ENCODE results near the gene ADAT3.

Gene ADAT3

DNA sequence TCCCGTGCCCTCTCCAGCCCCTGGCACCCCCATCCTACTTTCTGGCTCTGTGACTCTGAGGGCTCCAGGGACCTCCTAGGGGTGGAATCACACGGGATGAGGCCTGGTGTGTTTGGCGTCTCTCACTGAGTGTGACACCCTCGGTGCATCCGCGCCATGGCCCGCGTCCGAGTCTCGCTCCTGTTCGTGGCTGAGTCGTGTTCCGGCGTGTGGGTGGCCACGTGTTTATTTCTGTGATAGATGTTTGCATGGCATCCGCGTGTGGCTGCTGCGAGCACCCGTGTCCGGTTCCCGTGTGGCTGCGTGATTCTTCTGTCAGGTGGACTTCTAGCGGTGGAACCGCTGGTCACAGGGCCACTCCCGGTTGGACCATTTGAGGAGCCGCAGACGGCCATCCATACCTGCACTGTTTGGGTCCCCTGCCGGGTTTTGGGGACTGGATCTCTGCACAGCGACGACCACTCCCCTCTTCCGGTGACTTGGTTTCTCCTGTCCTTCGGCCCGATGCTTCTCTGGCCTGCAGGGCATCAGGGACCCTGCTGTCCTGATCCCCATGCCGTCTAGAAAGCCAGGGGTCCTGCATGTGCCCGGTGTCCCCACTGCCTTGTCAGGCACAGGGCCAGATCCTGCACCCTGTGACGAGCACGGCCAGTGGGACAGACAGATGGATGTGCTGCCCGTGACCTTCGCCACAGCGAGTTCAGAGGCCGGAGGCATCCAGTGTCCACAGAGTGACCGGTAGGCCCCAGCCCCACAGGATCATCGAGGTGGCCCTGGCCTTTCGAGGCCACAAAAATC lies 44.3 kb downstream of the ADAT3 start:
- TF ChIP-seq, protein P1, sequence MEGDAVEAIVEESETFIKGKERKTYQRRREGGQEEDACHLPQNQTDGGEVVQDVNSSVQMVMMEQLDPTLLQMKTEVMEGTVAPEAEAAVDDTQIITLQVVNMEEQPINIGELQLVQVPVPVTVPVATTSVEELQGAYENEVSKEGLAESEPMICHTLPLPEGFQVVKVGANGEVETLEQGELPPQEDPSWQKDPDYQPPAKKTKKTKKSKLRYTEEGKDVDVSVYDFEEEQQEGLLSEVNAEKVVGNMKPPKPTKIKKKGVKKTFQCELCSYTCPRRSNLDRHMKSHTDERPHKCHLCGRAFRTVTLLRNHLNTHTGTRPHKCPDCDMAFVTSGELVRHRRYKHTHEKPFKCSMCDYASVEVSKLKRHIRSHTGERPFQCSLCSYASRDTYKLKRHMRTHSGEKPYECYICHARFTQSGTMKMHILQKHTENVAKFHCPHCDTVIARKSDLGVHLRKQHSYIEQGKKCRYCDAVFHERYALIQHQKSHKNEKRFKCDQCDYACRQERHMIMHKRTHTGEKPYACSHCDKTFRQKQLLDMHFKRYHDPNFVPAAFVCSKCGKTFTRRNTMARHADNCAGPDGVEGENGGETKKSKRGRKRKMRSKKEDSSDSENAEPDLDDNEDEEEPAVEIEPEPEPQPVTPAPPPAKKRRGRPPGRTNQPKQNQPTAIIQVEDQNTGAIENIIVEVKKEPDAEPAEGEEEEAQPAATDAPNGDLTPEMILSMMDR (IDR thresholded peaks at IDR 0.05; ENCODE audit: extremely low read depth, insufficient read depth, missing control alignments) = no peak
- DNase-seq (ENCODE audit: low spot score) = no peak
- in situ Hi-C loops (cut with MboI; ENCODE audit: low pct_unique_long_range_greater_than_20kb, low sequenced_read_pairs, unreplicated experiment) = no loop called here

DNA sequence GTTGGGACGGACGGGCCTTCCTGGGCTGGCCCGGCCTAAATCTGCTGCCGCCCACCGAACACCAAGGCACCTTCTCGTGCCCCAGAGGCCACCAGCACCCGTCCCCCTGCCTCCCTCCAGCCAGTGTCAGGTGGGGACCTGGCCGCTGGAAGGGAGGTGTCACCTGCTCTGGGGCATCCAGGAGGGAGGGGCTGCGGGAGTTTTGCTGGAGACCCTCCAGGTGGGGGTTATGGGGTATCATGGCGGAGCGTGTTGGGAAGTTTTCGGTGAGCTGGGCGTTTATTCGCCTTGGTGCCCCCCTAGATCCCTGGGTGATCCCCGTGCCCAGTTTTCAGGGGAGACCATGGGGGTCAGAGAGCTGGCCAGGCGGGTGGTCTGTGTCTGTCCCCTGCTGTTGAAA lies 45.4 kb downstream of the ADAT3 start:
- no peak for DNase-seq (ENCODE audit: low spot score)
- in situ Hi-C loops (cut with MboI; ENCODE audit: low pct_unique_long_range_greater_than_20kb, low sequenced_read_pairs, unreplicated experiment) = no loop called here
- TF ChIP-seq, protein P1 (IDR thresholded peaks at IDR 0.05; ENCODE audit: extremely low read depth, insufficient read depth, missing control alignments) = no peak

DNA sequence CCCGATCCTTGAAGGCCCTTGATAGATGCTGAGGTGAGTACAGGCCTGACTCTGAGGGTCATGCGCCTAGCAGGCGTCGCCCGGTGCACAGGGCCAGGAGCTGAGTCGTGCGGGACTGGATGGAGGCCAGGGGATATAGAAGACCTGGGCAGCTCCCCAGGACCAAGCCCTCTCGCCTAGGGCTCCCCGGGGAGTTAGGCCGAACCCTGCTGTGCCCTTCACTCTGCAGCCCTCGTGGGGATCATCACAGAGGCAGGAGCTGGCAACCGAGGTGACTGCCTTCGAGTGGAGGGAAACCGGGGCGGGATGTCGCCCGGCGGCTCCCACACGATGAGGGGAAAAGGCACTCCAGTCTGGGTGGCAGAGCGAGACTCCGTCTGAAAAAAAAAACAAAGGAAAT lies 47.4 kb downstream of the ADAT3 start:
- no peak for DNase-seq (ENCODE audit: low spot score)
- TF ChIP-seq, protein P1 (IDR thresholded peaks at IDR 0.05; ENCODE audit: extremely low read depth, insufficient read depth, missing control alignments) = no peak
- in situ Hi-C loops (cut with MboI; ENCODE audit: low pct_unique_long_range_greater_than_20kb, low sequenced_read_pairs, unreplicated experiment) = no loop called here

DNA sequence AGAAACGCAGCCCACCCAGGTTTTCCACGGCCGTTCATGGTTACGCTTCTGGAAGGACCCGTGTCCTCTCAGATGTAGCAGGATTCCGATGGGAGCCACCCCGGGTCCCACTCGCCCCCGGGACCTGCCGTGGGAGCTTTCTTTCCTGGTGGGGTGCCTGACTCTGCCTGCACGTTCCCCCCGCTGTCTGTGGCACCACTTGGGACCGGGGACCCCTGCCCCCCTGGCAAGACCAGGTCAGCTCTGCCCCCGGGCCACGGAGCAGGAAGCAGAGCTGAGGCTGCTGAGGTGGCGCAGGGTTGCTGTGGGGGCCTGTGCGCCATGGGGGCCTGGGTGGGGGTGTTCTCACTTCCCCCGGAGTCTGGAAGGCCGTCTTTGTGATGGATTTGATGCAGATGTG lies 47.8 kb downstream of the ADAT3 start:
- no peak for DNase-seq (ENCODE audit: low spot score)
- TF ChIP-seq, protein P1 (IDR thresholded peaks at IDR 0.05; ENCODE audit: extremely low read depth, insufficient read depth, missing control alignments) = no peak
- in situ Hi-C loops (cut with MboI; ENCODE audit: low pct_unique_long_range_greater_than_20kb, low sequenced_read_pairs, unreplicated experiment) = no loop called here

DNA sequence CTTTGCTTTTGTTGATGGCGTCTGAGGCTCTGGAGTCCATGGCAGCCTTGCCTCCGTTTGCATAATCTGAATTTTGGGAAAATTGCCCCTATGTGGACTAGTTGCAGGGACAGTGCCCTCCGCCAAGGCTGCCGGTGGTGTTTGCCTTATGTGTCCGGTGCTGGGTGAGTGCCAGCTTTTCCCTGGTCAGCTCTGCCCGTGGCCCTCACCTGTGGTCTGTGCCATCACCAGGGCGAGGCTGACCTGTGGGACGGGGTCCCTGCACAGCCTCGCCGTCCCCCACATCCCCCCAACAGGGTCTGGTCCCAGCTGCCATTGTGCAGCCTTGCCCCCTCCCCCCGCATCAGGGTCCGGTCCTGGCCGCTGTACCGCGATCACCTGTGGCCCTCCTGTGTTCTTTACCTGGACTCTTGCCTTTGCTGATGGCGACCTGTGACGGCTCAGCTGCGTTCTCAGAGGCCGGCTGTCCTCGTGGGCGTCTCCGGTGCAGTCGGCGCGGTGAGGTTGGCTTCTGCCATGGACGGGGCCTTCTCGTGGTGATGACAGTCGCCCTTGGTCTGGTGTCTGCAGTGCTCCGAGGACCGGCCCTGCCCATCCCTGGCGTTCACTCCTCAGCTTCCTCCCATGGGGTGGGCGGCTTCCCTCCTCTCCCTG lies 48.4 kb downstream of the ADAT3 start:
- TF ChIP-seq, protein P1 (IDR thresholded peaks at IDR 0.05; ENCODE audit: extremely low read depth, insufficient read depth, missing control alignments) = no peak
- no peak for DNase-seq (ENCODE audit: low spot score)
- in situ Hi-C loops (cut with MboI; ENCODE audit: low pct_unique_long_range_greater_than_20kb, low sequenced_read_pairs, unreplicated experiment) = no loop called here

DNA sequence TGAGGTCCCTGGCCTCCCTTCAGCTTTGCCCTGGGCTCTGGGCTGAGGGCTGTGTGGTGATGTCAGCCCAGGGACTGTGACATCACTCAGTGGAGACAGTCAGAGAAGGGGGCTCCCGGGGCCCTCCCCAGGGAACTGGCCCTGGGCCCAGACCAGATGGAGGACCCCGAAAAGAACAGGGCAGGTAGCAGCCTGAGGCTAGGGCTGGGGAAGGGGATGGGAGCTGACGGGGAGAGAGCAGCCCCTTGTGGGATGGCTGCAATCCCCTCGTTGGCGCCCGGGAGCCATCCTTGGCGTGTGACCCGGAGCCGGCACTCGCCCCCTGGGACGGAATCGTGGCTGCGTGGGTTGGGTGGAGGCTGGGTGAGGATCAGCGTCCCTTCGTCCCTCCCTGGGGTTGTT lies 49.3 kb downstream of the ADAT3 start:
- in situ Hi-C loops (cut with MboI; ENCODE audit: low pct_unique_long_range_greater_than_20kb, low sequenced_read_pairs, unreplicated experiment) = no loop called here
- TF ChIP-seq, protein P1 (IDR thresholded peaks at IDR 0.05; ENCODE audit: extremely low read depth, insufficient read depth, missing control alignments) = no peak
- no peak for DNase-seq (ENCODE audit: low spot score)

Measured in GM13977 (cell line).